GM10266 (cell line): ENCODE results near the gene LRIT3.

Experiments used
- DNase-seq: peaks from one replicate; pipeline ENCODE4 v3.0.0; 2012; ENCODE audit errors: extremely low spot score
- CTCF ChIP-seq: IDR thresholded peaks from 2 replicates; pipeline ENCODE4 v1.5.1; 2012; ENCODE audit warnings: mild to moderate bottlenecking, low read depth; ENCODE audit not compliant: control insufficient read depth, insufficient read depth; ENCODE audit errors: missing control alignments

LRIT3 gene

DNA sequence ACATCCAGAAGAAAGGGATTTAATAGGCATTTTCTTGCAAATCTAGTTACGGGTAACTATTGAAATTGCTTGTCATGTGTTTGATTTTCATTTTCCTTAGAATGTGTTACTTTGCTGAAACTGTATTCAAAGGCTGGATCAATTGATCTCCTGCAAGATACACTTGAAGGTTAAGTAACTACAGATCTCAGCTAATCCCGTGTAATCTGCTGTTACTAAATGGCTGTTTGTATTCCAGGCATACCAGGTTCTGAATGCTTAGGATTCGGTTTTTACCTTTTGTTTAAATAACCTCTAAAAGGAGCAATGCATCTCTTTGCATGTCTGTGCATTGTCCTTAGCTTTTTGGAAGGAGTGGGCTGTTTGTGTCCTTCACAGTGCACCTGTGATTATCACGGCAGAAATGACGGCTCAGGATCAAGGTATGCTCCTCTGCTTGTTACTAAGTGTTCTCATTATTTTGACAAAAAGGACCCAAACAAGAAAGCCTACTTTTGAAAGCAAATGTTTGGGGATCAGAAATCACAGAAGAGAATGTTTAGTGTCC, at the start of gene LRIT3:
LRIT3 (plus strand) TSS at position 212 of the 547 bp plus-strand sequence; CDS start at position 307, 95 bp downstream.
- DNase-seq = no peak
- no peak for TF ChIP-seq CTCF

- TF ChIP-seq CTCF = no peak
- DNase-seq = no peak
Measured at GRCh38 chr4:109798866-109799265, 49.0 kb upstream of the LRIT3 start.

- DNase-seq = no peak
- no peak for TF ChIP-seq CTCF
Measured at GRCh38 chr4:109801099-109801789, 46.7 kb upstream of the LRIT3 start.

- no peak for TF ChIP-seq CTCF
- no peak for DNase-seq
Measured at GRCh38 chr4:109801895-109802319, 46.0 kb upstream of the LRIT3 start, which contains the start of gene CFI. Gene CFI, minus strand, starts transcription at chr4:109801999. Its CDS starts 28 bp downstream, at chr4:109801971.

DNA sequence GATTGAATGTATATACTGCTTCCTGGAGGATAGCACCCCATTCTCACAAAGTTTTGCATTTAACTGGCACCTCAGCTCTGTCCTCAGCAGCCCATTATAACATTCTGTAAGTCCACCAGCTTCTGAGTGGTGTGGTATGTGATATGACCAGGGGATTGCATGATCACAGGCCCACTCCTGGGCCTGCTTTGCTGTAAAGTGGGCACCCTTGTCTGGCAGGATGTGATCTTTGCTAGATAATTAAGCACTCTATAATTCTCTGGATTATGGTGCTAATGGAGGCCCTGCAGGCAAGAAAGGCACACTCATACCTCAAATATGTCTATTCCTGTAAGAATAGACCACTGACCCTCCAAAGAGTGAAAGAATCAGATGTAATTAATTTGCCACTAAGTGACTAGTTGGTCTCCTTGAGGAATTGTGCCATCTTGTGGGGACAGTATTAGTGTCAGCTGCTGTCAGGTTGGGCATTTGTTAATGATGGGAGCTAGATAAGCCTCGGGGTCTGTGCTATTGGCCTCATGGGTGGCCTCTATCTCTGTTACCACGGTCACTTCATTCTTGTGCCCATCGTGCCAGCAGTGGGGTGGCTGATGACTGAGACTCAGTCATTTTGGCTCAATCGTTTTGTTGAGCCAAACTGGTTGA, 43.9 kb upstream of the LRIT3 start:
- peak; percentile 63 for TF ChIP-seq CTCF
- DNase-seq = peak; percentile 30

GRCh38 chr4:109809655-109810054, 38.3 kb upstream of the LRIT3 start:
- no peak for TF ChIP-seq CTCF
- DNase-seq = no peak
